ENCODE data around the gene COX5A.
"Not testable (repeated sequence)": the region's sequence is repeated elsewhere in the genome, so short reads cannot be mapped to it uniquely, and the experiment has no call there.

The COX5A gene

GRCh38 chr15:74889390-74889882 is 48.4 kb downstream of the COX5A start:
- peak overlapping the region; percentile 92 for H3K4me3 ChIP-seq (ENCODE audit: low read depth, low read length)
- TF ChIP-seq CTCF (IDR thresholded peaks at IDR 0.05; ENCODE audit: low read depth, low read length) = no peak
- in situ Hi-C loops (cut with HindIII; ENCODE audit: low sequenced_read_pairs) = no loop called here
- DNase-seq (ENCODE audit: low read depth, low spot score) = no peak

- no peak for TF ChIP-seq CTCF (IDR thresholded peaks at IDR 0.05; ENCODE audit: low read depth, low read length)
- in situ Hi-C loops (cut with HindIII; ENCODE audit: low sequenced_read_pairs) = no loop called here
- no peak for DNase-seq (ENCODE audit: low read depth, low spot score)
- no peak overlapping the region for H3K4me3 ChIP-seq (ENCODE audit: low read depth, low read length)
Observed at GRCh38 chr15:74888716-74889115, 49.2 kb downstream of the COX5A start.

- DNase-seq (ENCODE audit: low read depth, low spot score); H3K4me3 ChIP-seq (ENCODE audit: low read depth, low read length); in situ Hi-C loops (cut with HindIII; ENCODE audit: low sequenced_read_pairs): not testable (repeated sequence)
Observed at GRCh38 chr15:74887537-74888193, 50.2 kb downstream of the COX5A start.

- TF ChIP-seq CTCF (IDR thresholded peaks at IDR 0.05; ENCODE audit: low read depth, low read length) = no peak
- DNase-seq (ENCODE audit: low read depth, low spot score) = no peak
- in situ Hi-C loops (cut with HindIII; ENCODE audit: low sequenced_read_pairs) = no loop called here
- H3K4me3 ChIP-seq (ENCODE audit: low read depth, low read length) = no peak overlapping the region
Observed at GRCh38 chr15:74885461-74885860, 52.4 kb downstream of the COX5A start.

GRCh38 chr15:74884428-74885223 is 53.2 kb downstream of the COX5A start:
- DNase-seq (ENCODE audit: low read depth, low spot score) = no peak
- in situ Hi-C loops (cut with HindIII; ENCODE audit: low sequenced_read_pairs) = no loop called here
- no peak for TF ChIP-seq CTCF (IDR thresholded peaks at IDR 0.05; ENCODE audit: low read depth, low read length)
- H3K4me3 ChIP-seq (ENCODE audit: low read depth, low read length) = no peak overlapping the region

- no peak overlapping the region for H3K4me3 ChIP-seq (ENCODE audit: low read depth, low read length)
- in situ Hi-C loops (cut with HindIII; ENCODE audit: low sequenced_read_pairs) = no loop called here
- no peak for DNase-seq (ENCODE audit: low read depth, low spot score)
- no peak for TF ChIP-seq CTCF (IDR thresholded peaks at IDR 0.05; ENCODE audit: low read depth, low read length)
Observed at GRCh38 chr15:74882528-74882927, 55.3 kb downstream of the COX5A start.

GRCh38 chr15:74878273-74878672 is 59.6 kb downstream of the COX5A start:
- in situ Hi-C loops (cut with HindIII; ENCODE audit: low sequenced_read_pairs) = no loop called here
- no peak for DNase-seq (ENCODE audit: low read depth, low spot score)
- TF ChIP-seq CTCF (IDR thresholded peaks at IDR 0.05; ENCODE audit: low read depth, low read length) = no peak
- H3K4me3 ChIP-seq (ENCODE audit: low read depth, low read length) = no peak overlapping the region

All from astrocyte of the spinal cord (primary cell).